NT2/D1 (cell line): ENCODE data around the gene LIF.

Source experiments
- DNase-seq: peaks from one replicate; pipeline ENCODE4 v3.0.0-alpha.2; 2011; ENCODE audit warnings: low read depth, low spot score
- H3K27me3 ChIP-seq: 2 replicates; pipeline ENCODE4 v1.6.0; 2011; ENCODE audit warnings: mild to moderate bottlenecking; ENCODE audit not compliant: insufficient read length, insufficient read depth
- H3K36me3 ChIP-seq: 2 replicates; pipeline ENCODE4 v1.6.1; 2011; ENCODE audit warnings: mild to moderate bottlenecking, low read length, mixed read lengths; ENCODE audit not compliant: insufficient read depth, insufficient read length
- H3K4me1 ChIP-seq: 2 replicates; pipeline ENCODE4 v1.5.1; 2011; ENCODE audit not compliant: insufficient read depth, insufficient read length
- H3K4me3 ChIP-seq: 2 replicates; pipeline ENCODE4 v1.5.1; 2011; ENCODE audit warnings: low read depth; ENCODE audit not compliant: insufficient read length
- H3K9ac ChIP-seq: 2 replicates; pipeline ENCODE4 v1.6.0; 2011; ENCODE audit warnings: low read depth; ENCODE audit not compliant: insufficient read length
- H3K9me3 ChIP-seq: 2 replicates; pipeline ENCODE4 v1.5.1; 2011; ENCODE audit warnings: mild to moderate bottlenecking, low read length; ENCODE audit not compliant: insufficient read depth
- SUZ12 ChIP-seq: IDR thresholded peaks from 2 replicates; pipeline ENCODE4 v1.6.1; 2011; ENCODE audit not compliant: insufficient read length, insufficient read depth; ENCODE audit errors: extremely low read depth
- YY1 ChIP-seq: IDR thresholded peaks from 2 replicates; pipeline ENCODE4 v1.6.1; 2011; ENCODE audit not compliant: insufficient read length, insufficient read depth
- ZNF274 ChIP-seq: IDR thresholded peaks from 2 replicates; pipeline ENCODE4 v1.6.1; 2011; ENCODE audit warnings: mild to moderate bottlenecking, low read depth, low read length

Gene LIF

GRCh38 chr22:30245985-30246813, at the start of gene LIF:
Gene LIF, minus strand, starts transcription at chr22:30246759. Its CDS starts 64 bp downstream, at chr22:30246695.
- Histone ChIP-seq H3K27me3 (peaks cover 14% of the 10 kb centered on the region), H3K9ac (peak within 1 kb of the TSS; percentile 77), H3K4me1 (peaks cover 24% of the 10 kb centered on the region), H3K4me3 (peak within 1 kb of the TSS; percentile 46), H3K36me3 (peaks cover 33% of the 10 kb centered on the region), H3K9me3 (no peaks in the 10 kb centered on the region)
- DNase-seq = no peak
- TF ChIP-seq YY1 (no peak), SUZ12 (no peak), ZNF274 (no peak)

DNA sequence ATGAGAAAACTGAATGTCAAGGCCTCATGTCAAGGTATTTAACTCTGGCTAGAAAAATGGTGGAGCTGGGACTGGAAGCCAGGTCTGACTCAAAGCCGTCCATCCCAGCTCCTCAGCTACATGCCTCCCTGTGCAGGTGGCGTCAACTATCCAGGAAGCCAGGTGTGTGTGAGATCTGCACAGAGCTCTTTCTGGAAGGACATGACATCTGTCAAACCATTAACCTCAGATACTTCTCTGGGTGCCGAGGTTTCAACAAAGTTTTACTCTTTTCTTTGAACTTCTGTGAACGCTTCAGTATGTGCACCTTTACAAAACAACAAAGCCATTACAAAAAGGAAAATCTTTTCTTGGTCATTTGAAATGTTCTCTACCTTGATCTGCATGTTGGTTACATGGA, 49.8 kb upstream of the LIF start:
- peaks cover 83% of the 10 kb centered on the region for H3K36me3 ChIP-seq
- no peaks in the 10 kb centered on the region for H3K9me3 ChIP-seq
- H3K4me1 ChIP-seq = peaks cover 11% of the 10 kb centered on the region
- TF ChIP-seq SUZ12 = no peak
- TF ChIP-seq ZNF274 = no peak
- no peak for TF ChIP-seq YY1
- no peak overlapping the region for H3K4me3 ChIP-seq
- H3K9ac ChIP-seq = no peak overlapping the region
- H3K27me3 ChIP-seq = no peaks in the 10 kb centered on the region
- DNase-seq = no peak

DNA sequence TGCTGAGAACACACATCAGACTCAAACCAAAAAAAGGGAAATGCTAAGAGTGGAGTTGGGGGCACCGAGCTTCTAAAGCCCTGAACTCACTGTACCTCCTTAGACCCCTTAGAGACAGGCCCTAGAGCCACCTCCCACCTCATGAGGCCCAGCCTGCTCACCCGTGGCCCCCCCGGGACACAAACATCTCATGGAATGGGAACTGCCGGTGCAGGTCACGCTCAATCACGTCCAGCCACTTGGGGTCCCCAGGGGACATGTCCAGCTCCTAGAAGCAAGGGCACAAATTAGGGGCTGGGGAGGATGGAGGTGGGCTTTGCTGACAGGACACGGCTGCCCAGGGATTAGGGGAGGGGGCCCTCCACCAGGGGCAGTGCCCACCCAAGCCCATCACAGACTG, 49.0 kb upstream of the LIF start:
- TF ChIP-seq SUZ12 (no peak), YY1 (no peak), ZNF274 (no peak)
- Histone ChIP-seq H3K36me3 (peaks cover 77% of the 10 kb centered on the region), H3K4me1 (peaks cover 14% of the 10 kb centered on the region), H3K9ac (no peak overlapping the region), H3K4me3 (no peak overlapping the region), H3K9me3 (no peaks in the 10 kb centered on the region), H3K27me3 (no peaks in the 10 kb centered on the region)
- DNase-seq = no peak

- no peak overlapping the region for H3K4me3 ChIP-seq
- no peaks in the 10 kb centered on the region for H3K9me3 ChIP-seq
- H3K36me3 ChIP-seq = peaks cover 74% of the 10 kb centered on the region
- no peak for DNase-seq
- H3K27me3 ChIP-seq = no peaks in the 10 kb centered on the region
- peaks cover 16% of the 10 kb centered on the region for H3K4me1 ChIP-seq
- no peak overlapping the region for H3K9ac ChIP-seq
- TF ChIP-seq SUZ12 = no peak
- no peak for TF ChIP-seq YY1
- no peak for TF ChIP-seq ZNF274
These were observed 48.3 kb upstream of the LIF start for GRCh38 chr22:30294830-30295229.

DNA sequence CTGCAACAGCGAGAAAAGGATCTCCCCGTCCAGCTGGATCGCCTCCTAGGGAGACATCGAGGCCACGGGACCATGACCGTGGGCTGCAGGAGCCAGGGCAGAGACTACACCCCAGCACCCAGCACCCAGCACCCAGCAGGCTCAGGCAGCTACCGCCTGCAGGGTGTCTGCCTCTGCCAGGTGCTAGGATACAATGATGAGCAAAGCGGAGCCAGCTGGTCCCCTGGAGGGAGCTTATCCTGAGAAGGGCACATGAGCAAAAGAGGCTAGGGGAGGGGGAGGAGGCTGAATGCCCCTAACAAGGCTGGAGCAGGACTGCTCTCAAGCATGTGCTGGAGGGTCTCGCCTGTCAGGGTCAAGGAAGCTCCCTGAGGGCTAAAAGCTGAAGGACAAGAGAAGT, 47.5 kb upstream of the LIF start:
- Histone ChIP-seq H3K9me3 (no peaks in the 10 kb centered on the region), H3K4me3 (no peak overlapping the region), H3K36me3 (peaks cover 69% of the 10 kb centered on the region), H3K27me3 (no peaks in the 10 kb centered on the region), H3K9ac (no peak overlapping the region), H3K4me1 (peaks cover 16% of the 10 kb centered on the region)
- TF ChIP-seq SUZ12 (no peak), YY1 (no peak), ZNF274 (no peak)
- no peak for DNase-seq

- Histone ChIP-seq H3K4me3 (no peak overlapping the region), H3K9me3 (no peaks in the 10 kb centered on the region), H3K4me1 (peaks cover 16% of the 10 kb centered on the region), H3K36me3 (peaks cover 62% of the 10 kb centered on the region), H3K27me3 (no peaks in the 10 kb centered on the region), H3K9ac (no peak overlapping the region)
- no peak for DNase-seq
- TF ChIP-seq YY1 = no peak
- TF ChIP-seq ZNF274 = no peak
- no peak for TF ChIP-seq SUZ12
These were observed 46.5 kb upstream of the LIF start for GRCh38 chr22:30293026-30293425.

- Histone ChIP-seq H3K36me3 (peaks cover 56% of the 10 kb centered on the region), H3K9me3 (no peaks in the 10 kb centered on the region), H3K4me1 (peaks cover 17% of the 10 kb centered on the region), H3K27me3 (no peaks in the 10 kb centered on the region), H3K9ac (no peak overlapping the region), H3K4me3 (no peak overlapping the region)
- TF ChIP-seq ZNF274 (no peak), YY1 (no peak), SUZ12 (no peak)
- no peak for DNase-seq
These were observed 45.8 kb upstream of the LIF start for GRCh38 chr22:30292069-30292970.
